Stimulated activated CD8-positive, alpha-beta memory T cell treated with anti-CD3 and anti-CD28 coated beads, Interleukin-12 subunit alpha, Interleukin-12 subunit beta, amount 100 ng/mL, for 1 hour (primary cell): ENCODE results near the gene CFHR1.

ENCODE experiments used
- DNase-seq: peaks from one replicate; pipeline ENCODE4 v3.0.0-alpha.2; 2020; ENCODE audit warnings: low read depth

CFHR1 gene

DNA sequence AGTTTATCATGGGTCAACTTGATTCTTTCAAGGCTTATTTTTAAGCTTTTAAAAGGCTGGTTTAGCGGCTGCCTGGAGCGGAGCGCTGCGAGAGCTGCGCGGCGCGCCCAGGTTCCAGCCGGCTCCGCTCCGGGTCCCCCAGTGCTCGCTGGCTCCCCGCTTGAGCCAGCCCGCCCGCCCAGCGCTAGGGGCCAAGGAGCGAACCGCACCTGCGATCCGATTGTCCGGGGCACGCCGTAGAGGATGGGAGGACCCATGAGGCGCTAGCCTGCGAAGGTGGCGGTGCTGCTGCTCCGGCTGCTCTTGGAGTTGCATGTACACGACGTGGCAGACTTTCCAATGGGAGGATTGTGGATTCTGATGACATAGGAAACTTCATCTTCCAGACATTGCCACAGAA, 58.4 kb downstream of the CFHR1 start:
- DNase-seq, result no peak
